ENCODE measurements around the gene PRDM5.

The PRDM5 gene

GRCh38 chr4:120858776-120859175 lies 63.8 kb downstream of the PRDM5 start:
- TF ChIP-seq, protein P1, sequence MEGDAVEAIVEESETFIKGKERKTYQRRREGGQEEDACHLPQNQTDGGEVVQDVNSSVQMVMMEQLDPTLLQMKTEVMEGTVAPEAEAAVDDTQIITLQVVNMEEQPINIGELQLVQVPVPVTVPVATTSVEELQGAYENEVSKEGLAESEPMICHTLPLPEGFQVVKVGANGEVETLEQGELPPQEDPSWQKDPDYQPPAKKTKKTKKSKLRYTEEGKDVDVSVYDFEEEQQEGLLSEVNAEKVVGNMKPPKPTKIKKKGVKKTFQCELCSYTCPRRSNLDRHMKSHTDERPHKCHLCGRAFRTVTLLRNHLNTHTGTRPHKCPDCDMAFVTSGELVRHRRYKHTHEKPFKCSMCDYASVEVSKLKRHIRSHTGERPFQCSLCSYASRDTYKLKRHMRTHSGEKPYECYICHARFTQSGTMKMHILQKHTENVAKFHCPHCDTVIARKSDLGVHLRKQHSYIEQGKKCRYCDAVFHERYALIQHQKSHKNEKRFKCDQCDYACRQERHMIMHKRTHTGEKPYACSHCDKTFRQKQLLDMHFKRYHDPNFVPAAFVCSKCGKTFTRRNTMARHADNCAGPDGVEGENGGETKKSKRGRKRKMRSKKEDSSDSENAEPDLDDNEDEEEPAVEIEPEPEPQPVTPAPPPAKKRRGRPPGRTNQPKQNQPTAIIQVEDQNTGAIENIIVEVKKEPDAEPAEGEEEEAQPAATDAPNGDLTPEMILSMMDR (IDR thresholded peaks at IDR 0.05; ENCODE audit: low read depth, low read length, missing control alignments): no peak
- DNase-seq (ENCODE audit: low read depth): no peak
- in situ Hi-C loops (cut with HindIII; ENCODE audit: low sequenced_read_pairs): no loop called here
- H3K4me3 ChIP-seq (ENCODE audit: low read depth, low read length): no peak overlapping the region

- no peak for DNase-seq (ENCODE audit: low read depth)
- no peak overlapping the region for H3K4me3 ChIP-seq (ENCODE audit: low read depth, low read length)
- in situ Hi-C loops (cut with HindIII; ENCODE audit: low sequenced_read_pairs): no loop called here
- TF ChIP-seq, protein P1 (IDR thresholded peaks at IDR 0.05; ENCODE audit: low read depth, low read length, missing control alignments): no peak
Measured at GRCh38 chr4:120857312-120857711, 65.2 kb downstream of the PRDM5 start.

DNA sequence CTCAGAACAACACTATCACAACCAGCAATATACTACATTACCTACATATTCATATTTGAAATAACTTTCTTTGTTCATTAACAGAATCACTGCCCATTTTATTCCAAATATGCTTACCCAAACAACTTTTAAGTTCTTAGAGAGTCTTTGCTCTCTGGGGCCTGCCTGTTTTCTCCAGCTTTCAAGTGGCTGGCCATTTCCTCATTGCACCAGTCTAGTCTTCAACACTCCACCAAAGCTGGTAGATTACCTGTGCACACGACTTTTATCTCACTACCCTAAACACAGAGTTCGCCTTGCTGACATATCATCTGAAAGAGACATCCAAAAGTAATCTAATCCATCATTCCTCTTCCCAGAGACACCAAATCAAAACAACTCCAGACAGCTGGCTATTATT lies 66.2 kb downstream of the PRDM5 start:
- TF ChIP-seq, protein P1 (IDR thresholded peaks at IDR 0.05; ENCODE audit: low read depth, low read length, missing control alignments): no peak
- no peak for DNase-seq (ENCODE audit: low read depth)
- in situ Hi-C loops (cut with HindIII; ENCODE audit: low sequenced_read_pairs): no loop called here
- H3K4me3 ChIP-seq (ENCODE audit: low read depth, low read length): no peak overlapping the region

- no peak overlapping the region for H3K4me3 ChIP-seq (ENCODE audit: low read depth, low read length)
- TF ChIP-seq, protein P1 (IDR thresholded peaks at IDR 0.05; ENCODE audit: low read depth, low read length, missing control alignments): no peak
- in situ Hi-C loops (cut with HindIII; ENCODE audit: low sequenced_read_pairs): no loop called here
- DNase-seq (ENCODE audit: low read depth): no peak
Measured at GRCh38 chr4:120855307-120856001, 67.1 kb downstream of the PRDM5 start.

DNA sequence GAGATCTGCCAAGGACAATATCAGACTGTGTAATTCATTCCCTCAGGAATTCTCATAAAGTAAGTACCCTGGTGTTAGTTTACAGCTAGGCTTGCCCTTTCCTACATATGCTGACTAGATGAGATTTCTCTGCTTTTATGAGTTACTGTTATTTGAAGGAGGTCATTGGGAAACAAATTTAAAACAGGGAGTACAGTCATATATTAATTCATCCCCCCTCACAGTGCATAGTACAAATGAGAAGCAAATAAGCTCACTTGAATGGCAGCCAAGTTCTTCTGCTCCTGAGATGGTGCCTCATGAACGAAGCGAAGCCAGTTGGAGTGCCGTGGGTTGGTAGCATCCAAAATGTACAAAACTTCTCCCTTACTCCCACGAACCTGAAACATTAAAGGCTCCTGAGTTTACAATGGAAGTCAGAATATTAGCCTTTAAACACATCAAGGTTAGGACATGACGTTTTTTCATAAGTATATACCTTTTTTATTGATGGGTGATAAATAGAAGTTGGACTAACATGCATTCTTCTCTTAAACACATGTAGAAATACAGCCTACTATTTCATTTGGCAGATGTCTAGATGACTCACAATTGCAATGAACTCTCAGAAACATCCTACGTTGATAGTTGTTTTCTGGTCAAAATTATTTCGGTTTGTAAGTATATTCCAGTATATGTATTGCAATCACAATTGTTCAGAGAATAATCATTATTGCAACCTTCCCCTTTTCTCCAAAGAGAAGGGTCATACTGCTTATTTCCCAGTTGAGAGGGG lies 69.2 kb downstream of the PRDM5 start:
- H3K4me3 ChIP-seq (ENCODE audit: low read depth, low read length): no peak overlapping the region
- no peak for DNase-seq (ENCODE audit: low read depth)
- in situ Hi-C loops (cut with HindIII; ENCODE audit: low sequenced_read_pairs): no loop called here
- TF ChIP-seq, protein P1 (IDR thresholded peaks at IDR 0.05; ENCODE audit: low read depth, low read length, missing control alignments): no peak

GRCh38 chr4:120850018-120850599 lies 72.4 kb downstream of the PRDM5 start:
- DNase-seq (ENCODE audit: low read depth): no peak
- in situ Hi-C loops (cut with HindIII; ENCODE audit: low sequenced_read_pairs): no loop called here

More at GRCh38 chr4:120850018-120850599, 72.4 kb downstream of the PRDM5 start:
- H3K4me3 ChIP-seq (ENCODE audit: low read depth, low read length): no peak overlapping the region
- TF ChIP-seq, protein P1 (IDR thresholded peaks at IDR 0.05; ENCODE audit: low read depth, low read length, missing control alignments): no peak

All from astrocyte of the cerebellum (primary cell).